Parathyroid adenoma (tissue), 2 donors: ENCODE data around the gene NTMT2.

Experiments used
- H2AFZ ChIP-seq: fragments of 300-600 bp; sonication (generic); one replicate; pipeline ENCODE4 v1.7.0; 2017; ENCODE audit warnings: antibody characterized with exemption, mild to moderate bottlenecking
- H3K27ac ChIP-seq: fragments of 300-600 bp; sonication (generic); one replicate; pipeline ENCODE4 v1.7.0; 2017
- H3K27me3 ChIP-seq: fragments of 300-600 bp; sonication (generic); one replicate; pipeline ENCODE4 v1.7.0; 2017; ENCODE audit warnings: low read length; ENCODE audit not compliant: control insufficient read depth, insufficient read depth
- H3K36me3 ChIP-seq: fragments of 300-600 bp; sonication (generic); one replicate; pipeline ENCODE4 v1.7.0; 2017; ENCODE audit warnings: low read length; ENCODE audit not compliant: control insufficient read depth, insufficient read depth
- H3K4me1 ChIP-seq: fragments of 300-600 bp; sonication (generic); one replicate; pipeline ENCODE4 v1.7.0; 2017; ENCODE audit warnings: control low read depth
- H3K4me2 ChIP-seq: fragments of 300-600 bp; sonication (generic); one replicate; pipeline ENCODE4 v1.7.0; 2017; ENCODE audit warnings: low read length
- H3K4me3 ChIP-seq: fragments of 300-600 bp; sonication (generic); one replicate; pipeline ENCODE4 v1.7.0; 2017; ENCODE audit warnings: low read depth, low read length
- H3K79me2 ChIP-seq: fragments of 300-600 bp; sonication (generic); one replicate; pipeline ENCODE4 v1.7.0; 2017; ENCODE audit warnings: control low read depth
- H3K9ac ChIP-seq: fragments of 300-600 bp; sonication (generic); one replicate; pipeline ENCODE4 v1.7.0; 2017; ENCODE audit warnings: mild to moderate bottlenecking
- H3K9me3 ChIP-seq: fragments of 300-600 bp; sonication (generic); one replicate; pipeline ENCODE4 v1.7.0; 2017; ENCODE audit warnings: low read length; ENCODE audit not compliant: control insufficient read depth
- CTCF ChIP-seq: fragments of 300-600 bp; sonication (generic); IDR thresholded peaks from one replicate; pipeline ENCODE4 v1.7.0; 2017; ENCODE audit warnings: antibody characterized with exemption, mild to moderate bottlenecking
- donor health status: primary hyperparathyroidism.

NTMT2 gene

GRCh38 chr1:170194451-170194850, 48.7 kb downstream of the NTMT2 start:
- H3K4me2 ChIP-seq: no peak overlapping the region
- H3K4me3 ChIP-seq: no peak overlapping the region
- H3K79me2 ChIP-seq: no peaks in the 10 kb centered on the region
- no peaks in the 10 kb centered on the region for H3K36me3 ChIP-seq
- H3K9me3 ChIP-seq: no peaks in the 10 kb centered on the region
- no peak for TF ChIP-seq CTCF
- no peak overlapping the region for H3K9ac ChIP-seq
- no peaks in the 10 kb centered on the region for H3K27me3 ChIP-seq
- H3K4me1 ChIP-seq: no peaks in the 10 kb centered on the region
- no peak overlapping the region for H3K27ac ChIP-seq
- no peak overlapping the region for H2AFZ ChIP-seq

- no peak for TF ChIP-seq CTCF
- H3K9me3 ChIP-seq: no peaks in the 10 kb centered on the region
Measured at GRCh38 chr1:170196490-170197236, 50.9 kb downstream of the NTMT2 start.

DNA sequence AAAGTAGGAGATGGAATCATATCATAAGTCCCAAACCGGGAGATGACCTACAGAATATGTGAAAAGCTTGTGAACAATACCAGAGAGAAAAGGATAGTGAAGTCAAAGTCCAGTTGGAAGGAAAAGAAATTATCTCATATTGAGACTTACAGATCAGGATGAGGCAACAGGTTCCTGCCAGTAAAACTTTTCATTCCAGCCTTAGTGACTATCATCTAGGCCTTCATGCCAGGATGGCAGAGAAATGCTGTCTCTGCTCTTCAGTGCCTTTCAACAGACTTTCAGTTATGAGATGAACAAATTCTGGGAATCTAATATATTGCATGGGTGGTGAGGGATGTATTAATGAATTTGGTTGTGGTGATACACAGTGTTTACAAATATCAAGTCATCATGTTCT, 52.3 kb downstream of the NTMT2 start:
- H3K27ac ChIP-seq: no peak overlapping the region
- H3K9me3 ChIP-seq: no peaks in the 10 kb centered on the region
- H3K9ac ChIP-seq: no peak overlapping the region
- no peak for TF ChIP-seq CTCF
- no peak overlapping the region for H3K4me2 ChIP-seq
- H3K36me3 ChIP-seq: no peaks in the 10 kb centered on the region
- H3K27me3 ChIP-seq: no peaks in the 10 kb centered on the region
- no peaks in the 10 kb centered on the region for H3K4me1 ChIP-seq
- no peak overlapping the region for H3K4me3 ChIP-seq
- no peak overlapping the region for H2AFZ ChIP-seq
- H3K79me2 ChIP-seq: no peaks in the 10 kb centered on the region

More at GRCh38 chr1:170196490-170197236, 50.9 kb downstream of the NTMT2 start:
- Histone ChIP-seq H3K4me3 (no peak overlapping the region), H3K79me2 (no peaks in the 10 kb centered on the region), H3K4me2 (no peak overlapping the region), H3K27me3 (no peaks in the 10 kb centered on the region), H3K9ac (no peak overlapping the region), H3K27ac (no peak overlapping the region), H3K36me3 (no peaks in the 10 kb centered on the region), H3K4me1 (no peaks in the 10 kb centered on the region), H2AFZ (no peak overlapping the region)

GRCh38 chr1:170198584-170198983, 52.8 kb downstream of the NTMT2 start:
- H3K9me3 ChIP-seq: no peaks in the 10 kb centered on the region
- H3K27ac ChIP-seq: no peak overlapping the region
- no peaks in the 10 kb centered on the region for H3K79me2 ChIP-seq
- H3K9ac ChIP-seq: no peak overlapping the region
- no peak overlapping the region for H3K4me2 ChIP-seq
- no peaks in the 10 kb centered on the region for H3K27me3 ChIP-seq
- no peaks in the 10 kb centered on the region for H3K4me1 ChIP-seq
- no peak for TF ChIP-seq CTCF
- no peak overlapping the region for H3K4me3 ChIP-seq
- no peaks in the 10 kb centered on the region for H3K36me3 ChIP-seq
- H2AFZ ChIP-seq: no peak overlapping the region

DNA sequence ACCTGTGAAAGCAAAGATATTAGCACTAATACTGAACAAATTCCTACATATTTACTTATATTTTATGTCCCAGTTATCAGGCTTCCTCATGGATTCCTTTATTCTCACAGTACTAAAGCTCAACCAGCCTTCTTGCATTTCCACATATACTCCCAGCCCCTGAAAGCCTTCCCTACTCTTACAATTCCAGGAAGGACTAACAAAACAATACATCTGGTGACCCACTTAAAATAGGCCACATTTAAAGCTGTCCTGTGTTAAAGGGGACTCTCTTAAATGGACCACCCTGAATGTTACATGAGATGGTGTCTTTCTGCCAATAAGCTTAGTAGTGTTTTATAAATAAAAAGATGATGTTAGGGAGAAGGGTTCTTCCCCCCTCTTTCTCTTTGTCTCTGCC, 54.4 kb downstream of the NTMT2 start:
- H3K36me3 ChIP-seq: no peaks in the 10 kb centered on the region
- H3K9me3 ChIP-seq: no peaks in the 10 kb centered on the region
- H3K27me3 ChIP-seq: no peaks in the 10 kb centered on the region
- TF ChIP-seq CTCF: no peak
- H3K79me2 ChIP-seq: no peaks in the 10 kb centered on the region
- no peak overlapping the region for H3K27ac ChIP-seq
- H2AFZ ChIP-seq: no peak overlapping the region
- H3K9ac ChIP-seq: no peak overlapping the region
- no peak overlapping the region for H3K4me2 ChIP-seq
- H3K4me3 ChIP-seq: no peak overlapping the region
- no peaks in the 10 kb centered on the region for H3K4me1 ChIP-seq
